Measurements from ENCODE around the gene TUBGCP2.

Gene TUBGCP2

DNA sequence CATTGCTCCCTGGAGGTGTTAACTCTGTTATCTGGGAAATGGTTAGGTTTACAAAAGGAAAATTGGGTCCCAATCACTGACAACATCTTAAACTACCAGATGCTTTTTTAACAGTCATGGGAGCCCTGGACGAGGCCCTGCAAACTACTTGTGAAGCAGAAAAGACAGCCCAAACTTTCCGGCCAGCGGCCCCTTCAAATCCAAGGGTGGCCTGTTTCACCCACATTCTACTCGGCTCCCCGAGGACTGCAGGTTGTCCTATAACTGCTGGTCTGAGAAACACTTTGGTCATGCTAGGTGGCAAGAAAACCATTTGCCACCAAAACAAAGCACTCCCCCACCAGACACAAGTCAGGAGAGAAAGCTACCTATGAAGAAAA lies 2.6 kb downstream of the TUBGCP2 start:
- no peak for DNase-seq (ENCODE audit: low read depth in 2 of 2)

DNA sequence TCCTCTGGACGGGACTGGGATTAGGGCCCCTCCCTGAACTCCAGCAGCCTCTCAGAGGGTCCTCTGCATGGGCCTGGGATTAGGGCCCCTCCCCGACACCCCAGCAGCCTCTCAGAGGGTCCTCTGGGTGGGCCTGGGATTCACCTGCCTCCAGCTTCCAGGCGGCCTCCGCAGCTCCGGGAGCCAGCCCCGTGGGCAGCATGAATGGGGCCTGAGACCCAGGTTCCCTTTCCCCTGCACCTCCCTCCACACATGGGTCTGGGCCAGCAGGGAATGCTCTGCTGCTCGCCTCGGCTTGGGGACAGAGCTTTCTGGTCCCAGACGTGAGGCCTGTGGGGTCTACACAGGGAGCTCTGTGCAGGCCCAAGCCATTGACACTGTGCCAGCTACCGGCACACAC lies 5.5 kb downstream of the TUBGCP2 start:
- no peak for DNase-seq (ENCODE audit: low read depth in 2 of 2)

DNA sequence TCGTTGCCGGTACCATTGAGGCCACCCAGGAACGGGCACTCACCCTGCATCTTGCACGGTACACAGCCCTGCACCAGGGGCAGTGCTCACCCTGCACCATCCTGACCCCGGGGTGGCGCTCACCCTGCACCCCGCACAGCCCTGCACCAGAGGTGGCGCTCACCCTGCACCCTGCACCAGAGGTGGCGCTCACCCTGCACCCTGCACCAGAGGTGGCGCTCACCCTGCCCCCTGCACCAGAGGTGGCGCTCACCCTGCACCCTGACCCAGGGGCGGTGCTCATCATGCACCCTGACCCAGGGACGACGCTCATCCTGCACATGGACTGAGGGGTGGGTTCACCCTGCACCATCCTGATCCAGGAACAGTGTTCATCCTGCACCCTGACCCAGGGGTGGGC lies 6.4 kb downstream of the TUBGCP2 start:
- DNase-seq (ENCODE audit: low read depth in 2 of 2) = no peak

GRCh38 chr10:133299738-133300137 lies 8.9 kb downstream of the TUBGCP2 start:
- no peak for DNase-seq (ENCODE audit: low read depth in 2 of 2)

DNA sequence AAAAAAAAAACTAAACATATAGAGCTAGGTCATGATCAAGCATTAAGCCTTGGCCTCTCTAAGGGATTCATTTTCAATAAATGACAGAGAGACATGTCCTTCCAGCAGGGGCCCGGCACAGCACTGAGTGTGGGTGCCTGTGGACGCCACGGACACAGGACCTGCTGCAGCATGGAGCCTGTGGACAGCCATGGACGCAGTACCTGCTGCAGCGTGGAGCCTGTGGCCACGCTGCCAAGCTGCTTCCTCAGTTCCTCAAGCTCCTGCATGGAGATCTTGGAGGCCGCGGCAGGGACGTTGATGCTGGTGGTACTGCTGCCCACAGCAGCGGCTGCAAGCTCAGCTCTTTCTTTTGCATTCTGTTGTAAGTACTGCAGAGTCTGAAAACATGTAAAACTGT lies 9.4 kb downstream of the TUBGCP2 start:
- no peak for DNase-seq (ENCODE audit: low read depth in 2 of 2)

- DNase-seq (ENCODE audit: low read depth in 2 of 2) = no peak
These were observed 10.2 kb downstream of the TUBGCP2 start for GRCh38 chr10:133298466-133298865.

GRCh38 chr10:133297504-133297903 lies 11.2 kb downstream of the TUBGCP2 start:
- DNase-seq (ENCODE audit: low read depth in 2 of 2) = no peak

GRCh38 chr10:133295426-133296320 lies 13.0 kb downstream of the TUBGCP2 start:
- DNase-seq (ENCODE audit: low read depth in 2 of 2) = no peak

DNA sequence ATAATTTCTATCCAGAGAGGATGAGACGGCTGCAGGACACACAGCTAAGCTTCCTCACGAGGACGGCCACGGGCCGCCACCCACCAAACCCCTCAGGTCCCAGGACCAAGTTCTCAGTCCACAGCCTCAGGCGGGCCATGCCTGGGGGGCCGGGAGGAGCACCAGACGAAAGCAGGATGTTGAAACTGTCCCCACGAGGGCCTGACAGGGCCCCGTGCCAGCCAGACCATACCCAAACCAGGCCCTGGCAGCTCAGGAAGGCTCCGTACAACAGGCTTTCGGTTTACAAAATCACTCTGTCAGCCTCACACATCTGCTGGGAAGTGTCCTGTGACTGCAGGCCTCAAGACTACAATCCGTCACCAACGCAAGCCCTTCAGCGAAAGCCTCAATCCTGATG lies 14.5 kb downstream of the TUBGCP2 start:
- no peak for DNase-seq (ENCODE audit: low read depth in 2 of 2)

- DNase-seq (ENCODE audit: low read depth in 2 of 2) = no peak
These were observed 14.9 kb downstream of the TUBGCP2 start for GRCh38 chr10:133293810-133294119.

GRCh38 chr10:133292919-133293809 lies 15.5 kb downstream of the TUBGCP2 start:
- DNase-seq (ENCODE audit: low read depth in 2 of 2) = no peak

DNA sequence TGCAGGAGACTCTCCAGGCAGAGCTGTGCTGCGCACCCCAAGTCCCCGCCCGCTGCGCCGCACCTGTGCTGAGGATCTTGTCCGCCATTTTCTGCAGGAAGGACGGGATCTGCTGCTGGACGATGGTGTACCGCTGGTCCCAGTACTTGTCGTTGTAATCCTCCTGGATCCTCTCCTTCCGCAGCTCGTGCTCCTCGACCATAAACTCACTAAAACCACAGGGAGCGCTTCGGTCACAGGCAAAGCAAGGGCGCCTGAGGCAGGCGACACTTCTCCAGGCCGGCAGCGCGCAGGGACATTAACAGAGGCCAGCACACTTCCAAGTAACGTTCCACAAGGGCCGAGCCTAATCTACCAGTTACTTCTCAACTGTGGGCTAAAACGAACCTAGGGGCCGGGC lies 18.9 kb downstream of the TUBGCP2 start:
- no peak for DNase-seq (ENCODE audit: low read depth in 2 of 2)

DNA sequence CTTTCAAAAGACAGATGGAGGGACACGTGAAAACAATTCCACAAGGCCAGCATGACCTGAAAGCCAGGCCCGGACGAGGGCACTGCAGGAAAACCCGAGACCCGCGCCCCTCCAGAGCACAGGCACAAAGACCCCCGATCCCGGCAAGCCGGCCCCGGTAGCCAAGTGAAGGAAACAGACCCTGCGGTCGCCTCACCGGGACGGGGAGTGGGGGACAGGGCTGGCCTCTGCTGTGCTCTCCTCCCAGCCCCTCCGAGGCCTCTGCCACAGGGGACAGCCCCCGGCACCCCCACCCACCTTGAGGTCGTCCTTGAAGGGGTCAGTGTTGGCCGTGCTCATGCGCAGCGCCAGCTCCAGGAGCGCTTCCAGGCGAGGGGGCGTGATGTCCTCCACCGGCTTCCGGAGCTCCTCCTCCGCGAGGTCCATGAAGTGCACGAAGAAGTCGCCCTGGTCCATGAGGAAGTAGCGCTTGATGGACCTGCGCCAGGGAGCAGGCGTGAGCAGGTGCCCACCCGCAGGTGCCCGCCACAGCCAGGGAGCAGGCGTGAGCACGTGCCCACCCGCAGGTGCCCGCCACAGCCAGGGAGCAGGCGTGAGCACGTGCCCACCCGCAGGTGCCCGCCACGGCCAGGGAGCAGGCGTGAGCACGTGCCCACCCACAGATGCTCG lies 20.7 kb downstream of the TUBGCP2 start:
- no peak for DNase-seq (ENCODE audit: low read depth in 2 of 2)

DNA sequence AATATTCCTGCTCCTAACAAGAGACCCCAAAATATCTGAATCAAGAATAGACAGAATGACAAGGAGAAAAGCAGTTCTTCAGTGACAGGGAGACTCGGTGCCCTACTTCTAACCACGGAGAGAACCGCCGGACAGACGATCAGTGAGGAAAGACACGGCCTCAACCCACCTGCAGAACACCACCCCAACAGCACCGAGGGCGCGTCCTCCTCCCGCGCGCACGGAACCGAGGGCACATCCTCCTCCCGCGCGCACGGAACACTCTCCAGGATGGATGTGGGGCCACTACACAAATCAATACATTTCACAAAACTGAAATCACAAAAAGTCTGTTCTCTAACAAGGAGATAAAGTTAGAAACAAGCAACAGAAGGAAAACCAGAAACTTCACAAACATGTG lies 22.3 kb downstream of the TUBGCP2 start:
- no peak for DNase-seq (ENCODE audit: low read depth in 2 of 2)

DNA sequence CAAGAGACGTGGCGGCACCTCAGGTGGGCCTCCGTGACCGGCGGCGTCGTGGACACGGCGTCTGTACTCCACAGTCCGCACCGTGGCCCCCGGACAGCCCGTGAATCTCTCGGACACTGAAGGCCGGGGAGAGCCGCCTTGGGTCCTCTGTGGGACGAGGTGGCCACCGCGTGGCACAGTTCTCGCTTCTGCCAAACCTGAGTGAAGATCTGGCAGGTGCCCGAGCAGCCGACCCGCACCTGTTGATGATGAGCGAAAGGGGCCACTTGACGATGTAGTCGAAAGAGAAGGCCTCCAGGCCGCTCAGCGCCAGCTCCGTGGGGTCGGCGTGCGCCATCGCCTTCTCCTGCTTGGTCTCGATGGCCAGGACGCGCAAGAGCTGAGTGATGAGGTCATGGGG lies 23.5 kb downstream of the TUBGCP2 start:
- no peak for DNase-seq (ENCODE audit: low read depth in 2 of 2)

GRCh38 chr10:133283931-133284330 lies 24.7 kb downstream of the TUBGCP2 start:
- DNase-seq (ENCODE audit: low read depth in 2 of 2) = no peak

- DNase-seq (ENCODE audit: low read depth in 2 of 2) = no peak
These were observed 25.8 kb downstream of the TUBGCP2 start for GRCh38 chr10:133282846-133283390.

DNA sequence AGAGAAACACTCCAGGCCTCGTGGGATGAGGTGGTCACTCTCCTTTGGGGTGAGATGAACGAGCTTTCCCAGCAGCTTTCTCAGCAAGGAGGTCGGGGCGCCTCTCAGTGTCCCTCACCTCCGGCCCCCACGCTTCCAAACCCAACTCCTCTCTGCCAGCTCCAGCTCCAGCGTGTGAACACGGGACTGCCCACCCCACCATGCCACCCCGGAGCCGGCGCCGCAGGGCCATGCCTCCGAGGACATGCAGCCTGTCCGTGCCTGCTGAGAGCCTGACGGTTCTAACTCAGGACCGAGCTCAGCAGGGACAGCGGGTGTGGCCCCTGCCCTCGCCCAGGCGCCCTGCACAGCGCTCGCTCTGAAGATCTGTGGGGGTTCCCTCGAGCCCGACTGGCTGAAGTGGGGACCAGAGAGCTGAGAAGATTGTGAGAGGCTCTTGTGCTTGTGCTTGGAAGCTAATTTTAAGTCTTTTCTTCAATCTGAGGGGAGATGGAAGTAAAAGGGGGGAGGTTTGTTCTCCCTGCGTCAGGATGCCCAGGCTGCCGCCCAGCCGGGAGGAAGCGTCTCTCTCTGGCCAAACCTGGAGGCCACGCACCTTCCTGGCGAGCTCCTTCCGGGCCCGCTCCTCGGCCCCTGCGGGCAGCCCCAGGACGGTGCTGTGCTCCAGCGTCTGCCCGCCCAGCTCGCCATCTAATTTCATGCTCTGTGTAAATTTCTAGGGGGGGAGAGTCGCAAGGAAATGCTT lies 26.9 kb downstream of the TUBGCP2 start:
- no peak for DNase-seq (ENCODE audit: low read depth in 2 of 2)

- DNase-seq (ENCODE audit: low read depth in 2 of 2) = no peak
These were observed 27.6 kb downstream of the TUBGCP2 start for GRCh38 chr10:133281084-133281483.

GRCh38 chr10:133280391-133281059 lies 28.1 kb downstream of the TUBGCP2 start:
- no peak for DNase-seq (ENCODE audit: low read depth in 2 of 2)
